K562 (cell line): Measurements from ENCODE around the gene ADAT1. TPM values are rescaled to one million over a fixed set of nuclear protein-coding genes. Genes with fewer than 3 reads are reported as not detected.

ENCODE experiments used
- ARNT ChIP-seq, 2 experiments: fragments of 450-650 bp; IDR thresholded peaks; 2 replicates each; pipeline ENCODE4 v1.6.1; 2016; ENCODE audit warnings: mild to moderate bottlenecking in 1 of 2
- ATF7 ChIP-seq: fragments of 450-650 bp; IDR thresholded peaks from 2 replicates; pipeline ENCODE4 v1.7.1; 2014; ENCODE audit warnings: mild to moderate bottlenecking, moderate library complexity
- BCL6 ChIP-seq: fragments of 250-450 bp; sonication (Bioruptor Pico); IDR thresholded peaks from 2 replicates; pipeline ENCODE4 v1.4.0; 2020
- BMI1 ChIP-seq: fragments of 150-350 bp; IDR thresholded peaks from 2 replicates; pipeline ENCODE4 v1.6.1; 2014; ENCODE audit warnings: low read length
- CBFA2T2 ChIP-seq: fragments of 450-650 bp; conservative IDR thresholded peaks from 2 replicates; pipeline ENCODE4 v1.6.1; 2017; ENCODE audit warnings: mild to moderate bottlenecking
- HNRNPH1 ChIP-seq: fragments of 200-400 bp; formaldehyde crosslinking; optimal IDR thresholded peaks from 2 replicates; pipeline ENCODE3; 2017; ENCODE audit warnings: low read depth, mild to moderate bottlenecking, low read length, moderate library complexity
- NCOA4 ChIP-seq: fragments of 450-650 bp; IDR thresholded peaks from 2 replicates; pipeline ENCODE4 v1.6.1; 2018; ENCODE audit warnings: mild to moderate bottlenecking; ENCODE audit not compliant: partially characterized antibody
- NFXL1 ChIP-seq: fragments of 450-650 bp; formaldehyde crosslinking; IDR thresholded peaks from 2 replicates; pipeline ENCODE4 v1.4.0; 2021; ENCODE audit warnings: mild to moderate bottlenecking
- PCBP2 ChIP-seq: fragments of 200-400 bp; formaldehyde crosslinking; IDR thresholded peaks from 2 replicates; pipeline ENCODE4 v1.6.1; 2018; ENCODE audit warnings: low read length, low read depth, mild to moderate bottlenecking, moderate library complexity; ENCODE audit not compliant: poor library complexity, severe bottlenecking
- PHF21A ChIP-seq: fragments of 450-650 bp; IDR thresholded peaks from 2 replicates; pipeline ENCODE4 v1.6.1; 2017; ENCODE audit warnings: low read depth, borderline replicate concordance
- RCOR1 ChIP-seq, 2 experiments: IDR thresholded peaks; 2 replicates each; pipeline ENCODE4 v1.6.1; 2012; ENCODE audit warnings: low read depth in 2 of 2, low read length in 2 of 2, borderline replicate concordance in 1 of 2, improper control_type of control experiment in 1 of 2
- ZBTB34 ChIP-seq: fragments of 250-450 bp; sonication (Bioruptor Pico); IDR thresholded peaks from 2 replicates; pipeline ENCODE4 v1.8.0; 2021; ENCODE audit warnings: mild to moderate bottlenecking, moderate library complexity
- ZBTB40 ChIP-seq, 2 experiments: fragments of 450-650 bp in 1 of 2; sonication (generic) in 1 of 2; formaldehyde crosslinking in 1 of 2; IDR thresholded peaks; 2 replicates each; pipeline versions ENCODE4 v1.7.1 to v1.9.0; 2016 to 2022; ENCODE audit warnings: inconsistent platforms in 1 of 2, mild to moderate bottlenecking in 1 of 2, missing genetic modification reagents in 1 of 2
- ZNF197 ChIP-seq: fragments of 200-800 bp; sonication (Bioruptor generic); IDR thresholded peaks from 2 replicates; pipeline ENCODE4 v1.6.1; 2016; ENCODE audit warnings: low read depth, missing genetic modification characterization, missing compliant biosample characterization
- polyA plus RNA-seq, 8 experiments: library from polyadenylated mRNA; depleted of rRNA in 4 of 8; stranded (reverse) in 5 of 8; unstranded in 3 of 8; fragments of >200 nt; fragmentation: Nextera tagmentation in 2 of 8; fragmentation: Illumina TruSeq in 1 of 8; extraction: Ambion mirVana in 2 of 8; extraction: Trizol in 1 of 8; gene quantifications; 2 replicates each; pipeline versions ENCODE4 v1.2.1 to v1.2.3, GENCODE V29; 2011 to 2014; ENCODE audit warnings: inconsistent platforms in 1 of 8, missing spikeins in 1 of 8
- total RNA-seq, 7 experiments: library from RNA; depleted of rRNA in 6 of 7; stranded (reverse); fragments of >200 nt in 6 of 7; fragmentation: Illumina TruSeq in 2 of 7; extraction: Trizol in 2 of 7; gene quantifications; 2 replicates each; pipeline versions ENCODE4 v1.2.1 to v1.2.3, GENCODE V29; 2011 to 2021; ENCODE audit warnings: low replicate concordance in 1 of 7

ADAT1 gene
- total and polyA plus RNA-seq, 9 of the 15 experiments (the other 6 are each of a cell fraction or from before 2014, with no cell fraction given): 16.0 to 36.7 (median 28.2) TPM

- no peak for TF ChIP-seq CBFA2T2
- TF ChIP-seq ZNF197: no peak
- no peak for TF ChIP-seq BCL6 (CRISPR knock-in tag)
- no peak for TF ChIP-seq NFXL1 (CRISPR knock-in tag)
- peak; percentile 88; the same call in 1 of the 2 replicates for TF ChIP-seq BMI1
- no peak for TF ChIP-seq ZBTB40 (IDR thresholded peaks at IDR 0.05)
- no peak for TF ChIP-seq ZBTB40 (CRISPR knock-in tag; IDR thresholded peaks at IDR 0.05)
- no peak for TF ChIP-seq HNRNPH1
- TF ChIP-seq RCOR1 (IDR thresholded peaks at IDR 0.05; ENCODE audit: borderline replicate concordance in 1 of 2, low read depth in 2 of 2, low read length in 2 of 2): peak in 1 of 2 experiments; percentile 45; a peak in 1 of 4 replicates
- TF ChIP-seq PCBP2: no peak
- TF ChIP-seq PHF21A: no peak
- TF ChIP-seq ARNT (IDR thresholded peaks at IDR 0.05): no peak
- TF ChIP-seq NCOA4: no peak
- peak; percentile 47; the same call in 1 of the 2 replicates for TF ChIP-seq ATF7
- TF ChIP-seq ZBTB34 (CRISPR knock-in tag): no peak
Observed at GRCh38 chr16:75555707-75556430, 67.2 kb downstream of the ADAT1 start, which contains the start of gene TMEM231 (continued).
